ENCODE data around the gene SMR3A. TPM values are rescaled to one million over a fixed set of nuclear protein-coding genes. Genes with fewer than 3 reads are reported as not detected.

SMR3A gene
- total and polyA plus RNA-seq, 2 of the 4 experiments (the other 2 are of a cell fraction), result not detected

- Histone ChIP-seq H3K27me3 (ENCODE audit: control insufficient read depth, insufficient read depth, low read length) (no peaks in the 10 kb centered on the region), H3K4ac (ENCODE audit: low read depth, low read length) (no peak overlapping the region), H2BK5ac (ENCODE audit: low read depth, low read length, poor library complexity, severe bottlenecking) (no peak overlapping the region), H3K4me2 (ENCODE audit: low read depth, low read length) (no peak overlapping the region), H2AK9ac (replicated peaks; ENCODE audit: low read depth, low read length, poor library complexity) (no peak overlapping the region), H4K91ac (ENCODE audit: insufficient read depth, low read depth, low read length) (no peak overlapping the region), H3K27ac (ENCODE audit: insufficient read depth, low read length) (no peak overlapping the region), H2BK20ac (ENCODE audit: low read depth, low read length) (no peak overlapping the region), H3K9ac (ENCODE audit: low read depth, low read length) (no peak overlapping the region), H3K4me1 (ENCODE audit: control insufficient read depth, insufficient read depth, low read length) (no peaks in the 10 kb centered on the region), H3K56ac (ENCODE audit: extremely low read depth, insufficient read depth, low read length) (no peak overlapping the region), H3K9me1 (ENCODE audit: insufficient read depth, low read length) (no peaks in the 10 kb centered on the region), H3K79me1 (ENCODE audit: low read depth in 1 of 2, low read length in 2 of 2) (no peaks in the 10 kb centered on the region), H2AK5ac (ENCODE audit: low read depth, low read length) (no peak overlapping the region), H3K36me3 (ENCODE audit: control insufficient read depth, insufficient read depth, low read length) (no peaks in the 10 kb centered on the region), H3K9me3 (ENCODE audit: control insufficient read depth, insufficient read depth, low read length) (no peaks in the 10 kb centered on the region), H3K14ac (replicated peaks; ENCODE audit: low read depth, low read length) (no peak overlapping the region), H3K4me3 (ENCODE audit: insufficient read depth, low read depth, low read length) (no peak overlapping the region), H4K5ac (ENCODE audit: low read depth, low read length) (no peak overlapping the region), H3K18ac (ENCODE audit: low read depth, low read length) (no peak overlapping the region), H2AFZ (replicated peaks; ENCODE audit: low read length, poor library complexity) (no peak overlapping the region), H4K8ac (ENCODE audit: low read depth in 2 of 2, low read length in 2 of 2) (no peak overlapping the region), H2BK15ac (ENCODE audit: low read depth, low read length) (no peak overlapping the region), H4K20me1 (ENCODE audit: insufficient read depth, low read length) (no peaks in the 10 kb centered on the region), H3K23ac (ENCODE audit: low read depth, low read length) (no peak overlapping the region), H2BK120ac (ENCODE audit: low read depth, low read length) (no peak overlapping the region)
- DNase-seq, result no peak
- ChIA-PET POLR2A (ENCODE audit: unreplicated experiment) (no interaction called here), CTCF (no interaction called here)
- no peak for ATAC-seq (ENCODE audit: low read depth)
- in situ Hi-C loops (cut with MboI; ENCODE audit: low sequenced_read_pairs), result no loop called here
- TF ChIP-seq CEBPB (IDR thresholded peaks at IDR 0.05; ENCODE audit: low read depth, low read length), result no peak
- TF ChIP-seq POLR2A (IDR thresholded peaks at IDR 0.05; ENCODE audit: low read depth, low read length), result no peak
- TF ChIP-seq RAD21 (IDR thresholded peaks at IDR 0.05; ENCODE audit: low read length), result no peak
- no peak for TF ChIP-seq FOS (IDR thresholded peaks at IDR 0.05; ENCODE audit: low read depth, low read length)
- TF ChIP-seq MXI1 (IDR thresholded peaks at IDR 0.05; ENCODE audit: borderline replicate concordance, low read depth, low read length), result no peak
- no peak for TF ChIP-seq CHD1 (IDR thresholded peaks at IDR 0.05; ENCODE audit: low read depth, low read length)
- TF ChIP-seq, protein P1, sequence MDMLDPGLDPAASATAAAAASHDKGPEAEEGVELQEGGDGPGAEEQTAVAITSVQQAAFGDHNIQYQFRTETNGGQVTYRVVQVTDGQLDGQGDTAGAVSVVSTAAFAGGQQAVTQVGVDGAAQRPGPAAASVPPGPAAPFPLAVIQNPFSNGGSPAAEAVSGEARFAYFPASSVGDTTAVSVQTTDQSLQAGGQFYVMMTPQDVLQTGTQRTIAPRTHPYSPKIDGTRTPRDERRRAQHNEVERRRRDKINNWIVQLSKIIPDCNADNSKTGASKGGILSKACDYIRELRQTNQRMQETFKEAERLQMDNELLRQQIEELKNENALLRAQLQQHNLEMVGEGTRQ (IDR thresholded peaks at IDR 0.05; ENCODE audit: low read depth, low read length), result no peak
- dilution Hi-C loops (cut with HindIII; ENCODE audit: low sequenced_read_pairs, unreplicated experiment), result no loop called here
- WGBS, 2 experiments (ENCODE audit: extremely low coverage in 2 of 2, insufficient read length in 1 of 2), result no CpG with 5 or more reads among the region's 3 CpGs
- no TSS peak for BruUV-seq (replicated peaks)
- intact Hi-C loops (cut with micrococcal nuclease), result no loop called here
These were observed 12.2 kb downstream of the SMR3A start for GRCh38 chr4:70372760-70373159.

Data from IMR-90 (cell line).